Measurements from ENCODE around the gene MRPL53. TPM values are rescaled to one million over a fixed set of nuclear protein-coding genes. Genes with fewer than 3 reads are reported as not detected.
A peak's percentile ranks its signal among the peaks of the same experiment; 100 is the strongest.

Gene MRPL53
- total RNA-seq, 1 experiment from 2014 or later = 52.1 TPM

GRCh38 chr2:74439373-74439772 is 33.1 kb downstream of the MRPL53 start:
- H3K36me3 Mint-ChIP-seq = peaks cover 11% of the 10 kb centered on the region; the same call in 1 of the 2 replicates
- peak overlapping the region; percentile 99 for H3K4me3 Mint-ChIP-seq
- peaks cover 3% of the 10 kb centered on the region for H3K27me3 Mint-ChIP-seq (ENCODE audit: low read depth)
- ChIA-PET CTCF (interaction anchor here (1.4 to 2.3 kb wide), 5 partner anchors 13 to 48 kb away, joined by 6 to 19 read pairs (median 9); partner anchors contain the start of genes C2orf81, WBP1 and WDR54), POLR2A (interaction anchor here (1.2 to 2.5 kb wide), 5 partner anchors 15 to 64 kb away, joined by 3 to 29 read pairs (median 7); partner anchors contain the start of genes C2orf81, INO80B, WBP1 and WDR54)
- no peak for TF ChIP-seq ZNF416 (CRISPR knock-in tag; IDR thresholded peaks at IDR 0.05)
- no peak for TF ChIP-seq GTF2I (CRISPR knock-in tag; conservative IDR thresholded peaks at IDR 0.05)
- no peak for TF ChIP-seq ZMAT4 (CRISPR knock-in tag; IDR thresholded peaks at IDR 0.05)
- peaks cover 37% of the 10 kb centered on the region for H3K4me1 Mint-ChIP-seq
- H3K27ac Mint-ChIP-seq = peak overlapping the region; percentile 46; the same call in 1 of the 2 replicates
- no peak for ATAC-seq
- no peak for DNase-seq (ENCODE audit: low spot score)
- H3K9me3 Mint-ChIP-seq = no peaks in the 10 kb centered on the region

GRCh38 chr2:74438248-74438647 is 34.2 kb downstream of the MRPL53 start:
- H3K4me3 Mint-ChIP-seq = peak overlapping the region; percentile 99; the same call in 1 of the 2 replicates
- TF ChIP-seq HMGA2 (CRISPR knock-in tag; IDR thresholded peaks at IDR 0.05) (no peak), ELF4 (CRISPR knock-in tag; IDR thresholded peaks at IDR 0.05; ENCODE audit: low read depth) (no peak), TCF7 (CRISPR knock-in tag; IDR thresholded peaks at IDR 0.05; ENCODE audit: low read depth) (no peak), ZNF416 (CRISPR knock-in tag; IDR thresholded peaks at IDR 0.05) (no peak), ZNF532 (CRISPR knock-in tag; IDR thresholded peaks at IDR 0.05; ENCODE audit: borderline replicate concordance) (no peak), ATF2 (CRISPR knock-in tag; IDR thresholded peaks at IDR 0.05; ENCODE audit: borderline replicate concordance, low read depth) (no peak), GTF2I (CRISPR knock-in tag; conservative IDR thresholded peaks at IDR 0.05) (no peak)
- TF ChIP-seq, protein P1, sequence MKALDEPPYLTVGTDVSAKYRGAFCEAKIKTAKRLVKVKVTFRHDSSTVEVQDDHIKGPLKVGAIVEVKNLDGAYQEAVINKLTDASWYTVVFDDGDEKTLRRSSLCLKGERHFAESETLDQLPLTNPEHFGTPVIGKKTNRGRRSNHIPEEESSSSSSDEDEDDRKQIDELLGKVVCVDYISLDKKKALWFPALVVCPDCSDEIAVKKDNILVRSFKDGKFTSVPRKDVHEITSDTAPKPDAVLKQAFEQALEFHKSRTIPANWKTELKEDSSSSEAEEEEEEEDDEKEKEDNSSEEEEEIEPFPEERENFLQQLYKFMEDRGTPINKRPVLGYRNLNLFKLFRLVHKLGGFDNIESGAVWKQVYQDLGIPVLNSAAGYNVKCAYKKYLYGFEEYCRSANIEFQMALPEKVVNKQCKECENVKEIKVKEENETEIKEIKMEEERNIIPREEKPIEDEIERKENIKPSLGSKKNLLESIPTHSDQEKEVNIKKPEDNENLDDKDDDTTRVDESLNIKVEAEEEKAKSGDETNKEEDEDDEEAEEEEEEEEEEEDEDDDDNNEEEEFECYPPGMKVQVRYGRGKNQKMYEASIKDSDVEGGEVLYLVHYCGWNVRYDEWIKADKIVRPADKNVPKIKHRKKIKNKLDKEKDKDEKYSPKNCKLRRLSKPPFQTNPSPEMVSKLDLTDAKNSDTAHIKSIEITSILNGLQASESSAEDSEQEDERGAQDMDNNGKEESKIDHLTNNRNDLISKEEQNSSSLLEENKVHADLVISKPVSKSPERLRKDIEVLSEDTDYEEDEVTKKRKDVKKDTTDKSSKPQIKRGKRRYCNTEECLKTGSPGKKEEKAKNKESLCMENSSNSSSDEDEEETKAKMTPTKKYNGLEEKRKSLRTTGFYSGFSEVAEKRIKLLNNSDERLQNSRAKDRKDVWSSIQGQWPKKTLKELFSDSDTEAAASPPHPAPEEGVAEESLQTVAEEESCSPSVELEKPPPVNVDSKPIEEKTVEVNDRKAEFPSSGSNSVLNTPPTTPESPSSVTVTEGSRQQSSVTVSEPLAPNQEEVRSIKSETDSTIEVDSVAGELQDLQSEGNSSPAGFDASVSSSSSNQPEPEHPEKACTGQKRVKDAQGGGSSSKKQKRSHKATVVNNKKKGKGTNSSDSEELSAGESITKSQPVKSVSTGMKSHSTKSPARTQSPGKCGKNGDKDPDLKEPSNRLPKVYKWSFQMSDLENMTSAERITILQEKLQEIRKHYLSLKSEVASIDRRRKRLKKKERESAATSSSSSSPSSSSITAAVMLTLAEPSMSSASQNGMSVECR (CRISPR knock-in tag; IDR thresholded peaks at IDR 0.05; ENCODE audit: borderline replicate concordance) = no peak
- H3K27me3 Mint-ChIP-seq (ENCODE audit: low read depth) = peaks cover 3% of the 10 kb centered on the region
- ChIA-PET CTCF (interaction anchor here (0.8 kb wide), 1 partner anchor 29 kb away, joined by 3 read pairs; no protein-coding TSS in a partner anchor), POLR2A (no interaction called here)
- peak overlapping the region; percentile 69 for H3K27ac Mint-ChIP-seq
- peaks cover 16% of the 10 kb centered on the region; the same call in 1 of the 2 replicates for H3K36me3 Mint-ChIP-seq
- no peak for ATAC-seq
- DNase-seq (ENCODE audit: low spot score) = no peak
- no peaks in the 10 kb centered on the region for H3K9me3 Mint-ChIP-seq
- peaks cover 34% of the 10 kb centered on the region for H3K4me1 Mint-ChIP-seq

Measured in WTC11 (cell line).